SIG-M5 (cell line): Measurements from ENCODE around the gene TCEA3.

Source experiments
- DNase-seq: peaks from one replicate; lab custom pipeline; 2025; lab: John Stamatoyannopoulos, UW

TCEA3 gene

DNA sequence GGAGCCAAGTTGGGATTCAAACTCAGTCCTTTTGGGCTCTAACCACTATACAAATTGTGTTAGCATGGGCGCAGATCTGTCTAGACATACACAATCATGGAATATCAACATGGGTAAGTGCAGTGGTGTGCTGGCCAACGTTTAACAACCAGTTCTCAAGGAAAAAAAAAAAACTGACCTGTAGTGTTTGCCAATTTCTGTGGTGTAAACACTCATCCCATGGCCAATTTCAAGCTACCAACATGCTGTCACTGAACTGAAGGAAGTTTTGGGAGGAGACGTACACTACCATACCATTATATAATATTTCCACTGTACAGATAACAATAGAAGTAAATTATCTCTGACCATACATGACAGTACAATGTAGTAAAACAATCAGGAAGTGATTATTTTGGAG is 3.2 kb downstream of the TCEA3 start:
- no peak for DNase-seq

GRCh38 chr1:23420778-23421177 is 3.8 kb downstream of the TCEA3 start:
- no peak for DNase-seq

DNA sequence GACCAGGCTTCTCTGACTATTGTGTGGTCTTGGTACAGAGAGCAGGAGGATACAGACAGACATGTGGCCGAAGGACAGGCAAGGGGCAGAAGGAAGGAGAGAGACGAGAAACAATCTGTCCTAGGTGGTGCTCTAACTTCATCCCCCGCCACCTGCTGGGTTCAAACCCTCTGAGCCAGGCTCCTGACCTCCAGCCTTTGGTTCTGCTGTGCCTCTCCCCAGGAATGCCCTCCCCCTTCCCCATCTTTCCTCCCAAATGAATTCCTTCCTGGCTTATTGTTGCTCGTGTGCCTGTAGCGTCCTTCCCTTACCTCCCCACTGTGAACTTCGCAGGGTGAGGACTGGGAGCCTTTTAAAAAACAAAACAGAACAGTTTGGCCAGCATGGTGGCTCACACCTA is 5.4 kb downstream of the TCEA3 start:
- no peak for DNase-seq

- no peak for DNase-seq
Observed at GRCh38 chr1:23417570-23417969, 7.0 kb downstream of the TCEA3 start.

GRCh38 chr1:23416964-23417363 is 7.6 kb downstream of the TCEA3 start:
- DNase-seq = no peak

DNA sequence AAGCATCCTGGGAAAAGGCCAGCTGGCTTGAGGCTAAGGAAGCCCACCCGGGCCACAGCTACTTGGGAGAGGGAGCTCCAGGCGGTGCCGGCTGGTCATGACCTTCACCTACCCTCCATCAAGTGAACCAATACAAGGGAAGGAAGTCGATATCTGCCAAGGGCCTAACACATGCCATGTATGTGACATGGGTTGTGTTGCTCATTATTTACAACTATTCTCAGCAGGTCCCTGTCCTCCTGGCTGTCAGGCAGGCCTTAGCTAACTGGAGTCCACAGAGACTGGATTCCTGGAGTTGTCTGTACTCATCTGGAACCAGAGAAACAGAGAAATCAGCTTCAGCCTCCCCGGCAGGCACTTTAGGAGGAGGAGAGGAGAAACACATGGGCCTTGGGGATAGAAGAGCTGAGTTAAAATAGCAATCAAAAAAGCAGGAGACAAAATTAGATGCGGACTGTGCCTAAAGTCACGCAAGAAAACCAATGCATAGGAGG is 15.7 kb downstream of the TCEA3 start:
- DNase-seq = no peak

- DNase-seq = no peak
Observed at GRCh38 chr1:23407016-23407630, 17.4 kb downstream of the TCEA3 start.

DNA sequence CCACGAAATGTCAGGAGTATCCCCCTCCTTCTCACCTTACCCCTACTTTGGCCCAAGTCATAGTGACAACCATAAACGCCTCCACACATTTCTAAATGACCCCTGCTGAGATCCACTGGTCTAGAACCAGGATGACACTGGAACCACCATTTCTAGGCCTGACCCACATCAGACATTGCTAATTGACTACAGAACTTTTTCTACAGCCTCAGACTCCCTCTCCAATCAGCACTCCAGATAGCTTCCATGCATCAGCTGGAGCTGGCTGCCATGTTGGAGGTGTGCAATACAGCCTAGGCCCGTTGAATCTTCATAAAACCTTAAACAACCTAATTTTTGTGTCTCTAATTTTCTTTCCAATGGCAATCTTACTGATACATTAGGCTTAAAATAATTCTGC is 18.6 kb downstream of the TCEA3 start:
- DNase-seq = no peak

DNA sequence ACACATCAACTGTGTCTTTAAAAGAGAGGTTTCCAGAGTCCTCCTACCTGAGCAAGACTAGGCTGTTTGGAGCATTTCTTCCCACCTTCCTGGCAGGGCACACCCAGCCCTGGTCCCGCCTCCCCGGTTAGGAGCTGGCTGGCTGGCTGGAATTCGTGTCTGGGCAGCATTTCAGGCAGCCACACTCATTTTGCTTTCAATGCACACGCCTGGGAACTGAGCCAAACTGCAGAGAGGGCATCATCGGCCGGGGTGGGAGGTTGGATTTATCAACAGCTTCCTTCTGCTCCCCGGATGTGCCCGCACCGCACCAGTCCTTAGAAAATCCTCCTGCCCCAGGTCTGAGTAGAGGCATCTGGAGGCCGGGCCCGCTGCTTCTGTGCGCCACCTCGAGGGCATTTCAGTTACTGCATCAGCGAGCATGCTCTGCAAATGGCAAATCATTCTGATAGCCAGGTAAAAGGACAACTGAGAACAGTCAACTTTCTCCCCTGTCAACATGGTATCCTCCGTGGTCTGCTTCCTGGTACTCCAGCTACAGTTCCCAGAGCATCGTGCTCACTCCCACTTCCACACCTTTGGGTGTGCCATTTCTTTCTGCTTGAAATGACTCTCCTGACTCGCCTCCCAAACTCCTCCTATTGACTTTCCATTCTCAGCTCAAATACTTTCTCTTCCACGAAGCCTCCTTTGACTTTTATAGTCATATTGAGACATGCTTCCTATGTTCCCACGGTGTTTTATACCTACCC is 20.6 kb downstream of the TCEA3 start:
- peak; percentile 37 for DNase-seq

GRCh38 chr1:23403355-23403734 is 21.2 kb downstream of the TCEA3 start:
- no peak for DNase-seq

- no peak for DNase-seq
Observed at GRCh38 chr1:23403038-23403336, 21.6 kb downstream of the TCEA3 start.

DNA sequence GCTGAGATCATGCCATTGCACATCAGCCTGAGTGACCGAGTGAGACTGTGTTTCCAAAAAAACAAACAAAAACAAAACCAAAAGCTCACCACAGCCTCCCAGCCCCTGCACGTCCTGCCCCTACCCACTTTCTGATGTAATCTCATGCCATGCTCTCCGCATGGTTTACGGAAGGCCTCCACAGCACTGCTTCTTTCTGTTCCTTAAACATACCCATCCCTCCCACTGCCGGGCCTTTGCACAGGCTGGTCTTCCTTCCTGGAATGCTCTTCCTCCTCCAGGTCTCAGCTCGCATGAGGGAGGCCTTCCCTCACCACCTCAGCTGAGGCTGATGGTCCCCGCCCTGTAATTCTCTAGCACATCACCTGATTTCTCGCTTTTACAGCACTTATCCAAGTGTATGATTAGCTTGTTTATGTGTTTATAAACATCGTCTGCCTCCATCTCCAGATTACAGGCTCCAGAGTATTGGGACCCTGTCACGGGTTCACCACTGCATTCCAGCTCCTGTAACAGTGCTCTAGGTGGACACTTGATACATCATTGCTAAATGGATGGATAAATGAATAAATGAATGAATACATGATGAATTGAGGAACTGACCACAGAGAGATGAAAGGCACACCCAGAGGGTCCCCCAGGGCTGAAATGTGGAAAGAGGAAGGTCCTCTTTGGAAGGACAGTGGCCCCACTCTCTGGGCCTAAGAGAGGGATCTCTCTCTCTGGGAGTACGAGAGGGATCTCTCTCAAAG is 22.1 kb downstream of the TCEA3 start:
- DNase-seq = no peak

DNA sequence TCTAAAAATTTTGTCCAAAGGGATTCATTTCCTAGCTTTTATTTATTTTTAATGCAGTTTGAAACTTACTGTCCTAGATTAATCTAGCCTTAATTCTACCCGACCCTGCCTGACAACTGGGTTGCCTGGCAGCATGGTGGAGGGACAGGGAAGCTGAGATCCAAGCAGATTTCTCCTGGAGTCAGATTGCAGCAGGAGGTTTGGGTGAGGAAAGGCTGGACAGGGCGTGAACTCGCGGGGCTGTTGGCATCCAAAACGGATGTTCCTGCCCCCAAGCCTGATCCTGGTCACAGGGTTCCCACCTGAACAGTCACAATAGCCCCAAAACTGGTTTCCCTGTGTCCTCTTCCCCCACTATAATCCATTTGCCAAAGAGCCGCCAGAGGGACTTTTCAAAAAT is 23.2 kb downstream of the TCEA3 start:
- DNase-seq = no peak

GRCh38 chr1:23400324-23401114 is 24.0 kb downstream of the TCEA3 start:
- DNase-seq = no peak

- no peak for DNase-seq
Observed at GRCh38 chr1:23399229-23399628, 25.3 kb downstream of the TCEA3 start.

GRCh38 chr1:23397908-23398307 is 26.6 kb downstream of the TCEA3 start:
- DNase-seq = no peak

- DNase-seq = no peak
Observed at GRCh38 chr1:23396380-23396779, 28.2 kb downstream of the TCEA3 start.

DNA sequence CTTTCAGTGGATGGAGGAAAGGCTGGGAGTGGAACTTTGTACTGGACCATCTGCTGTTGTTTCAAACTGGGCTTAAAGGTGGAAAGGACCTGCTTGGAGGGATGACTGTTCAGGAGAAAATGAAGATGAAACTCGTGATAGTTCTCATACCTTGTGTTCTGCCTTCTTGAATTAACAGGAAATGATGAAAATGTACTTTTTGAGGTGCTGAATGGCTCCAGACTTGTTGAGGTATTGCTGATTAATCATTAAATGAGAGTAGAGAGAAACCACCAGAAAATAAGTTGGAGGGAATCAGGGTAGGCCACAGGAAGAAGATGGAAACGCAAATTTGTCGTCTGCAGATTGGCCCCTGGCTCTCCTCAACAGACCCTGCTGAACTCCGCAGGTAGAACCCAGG is 28.7 kb downstream of the TCEA3 start:
- no peak for DNase-seq

DNA sequence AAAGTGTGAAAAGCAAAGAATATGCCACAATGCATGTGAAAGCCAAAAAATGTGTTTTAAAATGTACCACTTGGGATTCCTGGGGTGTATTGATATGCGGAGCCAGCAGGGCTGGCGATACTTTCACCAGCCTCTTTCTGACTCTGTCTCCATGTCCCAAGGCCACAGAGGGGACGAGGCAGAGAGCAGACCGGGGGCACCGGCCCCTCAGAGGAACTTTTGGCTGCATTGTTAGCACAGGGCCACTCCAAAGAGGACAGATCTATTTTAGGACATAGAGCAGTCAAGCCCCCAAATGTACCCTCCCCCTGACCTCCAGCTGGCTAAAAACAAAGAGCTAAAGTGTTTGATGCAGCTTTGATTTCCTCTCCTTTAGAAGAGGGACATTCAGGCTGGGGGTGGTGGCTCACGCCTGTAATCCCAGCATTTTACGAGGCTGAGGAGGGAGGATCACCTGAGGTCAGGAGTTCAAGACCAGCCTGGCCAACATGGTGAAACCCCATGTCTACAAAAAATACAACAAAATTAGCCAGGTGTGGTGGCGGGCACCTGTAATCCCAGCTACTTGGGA is 29.3 kb downstream of the TCEA3 start:
- no peak for DNase-seq

GRCh38 chr1:23394684-23395083 is 29.9 kb downstream of the TCEA3 start:
- no peak for DNase-seq

DNA sequence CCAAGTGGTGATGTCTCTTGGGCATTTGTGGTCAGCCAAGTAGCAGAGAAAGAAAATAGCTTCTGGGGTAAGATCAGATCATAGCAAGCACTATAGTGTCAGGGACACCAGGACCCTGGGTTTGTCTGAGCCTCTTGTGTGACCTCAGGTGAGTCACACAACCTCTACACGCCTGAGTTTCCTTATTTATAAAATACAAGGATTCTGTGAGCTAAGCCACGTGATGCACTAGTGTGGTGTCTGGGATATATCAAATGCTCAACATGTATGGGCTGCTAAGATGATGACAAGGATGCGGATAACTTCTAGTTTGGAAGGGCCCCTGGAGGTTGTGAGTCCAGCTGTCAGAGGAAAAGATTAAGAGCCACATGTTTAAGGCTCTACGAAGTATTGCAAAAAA is 30.4 kb downstream of the TCEA3 start:
- DNase-seq = no peak

DNA sequence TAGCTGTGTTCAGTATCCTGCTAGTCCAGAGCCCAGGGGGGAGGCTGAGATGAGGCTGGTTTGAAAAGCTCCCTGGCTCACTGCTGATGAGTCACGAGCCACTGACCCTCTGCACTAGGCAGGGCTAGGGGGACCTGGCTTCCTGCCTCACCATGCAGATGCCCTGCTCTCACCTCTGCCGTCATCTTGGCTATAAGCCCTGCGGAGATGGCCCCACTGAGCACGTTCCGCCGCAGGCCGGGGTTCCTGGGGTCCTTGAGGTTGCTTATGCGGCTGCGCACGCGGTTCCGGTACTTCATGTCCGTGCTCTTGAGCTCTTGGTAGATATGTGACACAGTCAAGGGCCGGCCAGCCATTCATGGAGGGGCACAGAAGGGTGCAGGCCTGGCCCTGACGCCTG is 30.8 kb downstream of the TCEA3 start:
- DNase-seq = no peak
